ENCODE data around the gene MRM3.
"Not testable (repeated sequence)": the region's sequence is repeated elsewhere in the genome, so short reads cannot be mapped to it uniquely, and the experiment has no call there.

The MRM3 gene

GRCh38 chr17:828761-829160, 46.6 kb downstream of the MRM3 start:
- no peak for DNase-seq

GRCh38 chr17:829614-830013, 47.5 kb downstream of the MRM3 start:
- DNase-seq, result not testable (repeated sequence)

DNA sequence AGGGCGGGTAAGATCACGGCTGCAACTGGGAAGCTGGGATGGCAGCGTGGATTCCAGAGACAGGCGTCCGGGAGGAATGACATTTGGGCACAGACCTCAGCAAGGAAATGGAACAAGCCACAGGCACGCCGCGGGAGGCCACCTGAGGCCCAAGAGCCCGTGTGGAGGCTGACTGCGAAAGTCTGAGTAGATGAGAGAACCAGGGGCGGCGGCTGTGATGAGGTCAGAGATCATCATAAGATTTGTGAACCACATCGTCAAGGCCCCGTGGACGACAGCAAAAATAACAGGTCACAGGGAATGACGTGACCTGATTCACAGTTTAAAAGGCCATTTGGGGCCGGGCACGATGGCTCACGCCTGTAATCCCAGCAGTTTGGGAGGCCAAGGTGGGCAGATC, 48.2 kb downstream of the MRM3 start:
- DNase-seq, result no peak

DNA sequence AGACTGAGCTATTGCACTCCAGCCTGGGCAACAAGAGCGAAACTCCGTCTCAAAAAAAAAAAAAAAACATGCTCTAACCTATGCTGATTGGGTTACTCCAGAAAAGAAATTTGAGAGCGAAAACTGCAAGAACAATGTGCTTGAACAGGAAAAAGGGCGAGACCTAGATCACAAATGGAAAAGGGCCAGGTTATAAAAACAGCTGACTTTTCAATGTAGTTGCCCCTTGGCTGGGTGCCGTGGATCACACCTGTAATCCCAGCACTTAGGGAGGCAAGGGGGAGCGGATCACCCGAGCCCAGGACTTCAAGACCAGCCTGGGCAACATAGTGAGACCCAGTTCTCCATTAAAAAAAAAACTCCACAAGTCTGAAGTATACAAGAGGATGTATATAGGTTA, 48.8 kb downstream of the MRM3 start:
- no peak for DNase-seq

DNA sequence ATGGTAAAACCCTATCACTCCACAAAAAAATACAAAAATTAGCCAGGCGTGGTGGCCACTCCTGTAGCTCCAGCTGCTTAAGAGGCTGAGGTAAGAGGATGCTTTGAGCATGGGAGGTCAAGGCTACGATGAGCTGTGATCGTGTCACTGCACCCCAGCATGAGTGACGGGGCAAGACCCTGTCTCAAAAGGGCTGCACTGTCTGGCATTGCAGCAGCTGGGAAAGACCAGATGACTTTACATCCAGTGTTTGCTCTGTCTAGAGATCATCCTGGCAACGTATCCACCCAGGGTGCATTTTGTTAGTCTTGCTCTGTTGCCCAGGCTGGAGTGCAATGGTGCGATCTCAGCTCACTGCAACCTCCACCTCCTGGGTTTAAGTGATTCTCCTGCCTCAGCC, 52.0 kb downstream of the MRM3 start:
- no peak for DNase-seq

DNA sequence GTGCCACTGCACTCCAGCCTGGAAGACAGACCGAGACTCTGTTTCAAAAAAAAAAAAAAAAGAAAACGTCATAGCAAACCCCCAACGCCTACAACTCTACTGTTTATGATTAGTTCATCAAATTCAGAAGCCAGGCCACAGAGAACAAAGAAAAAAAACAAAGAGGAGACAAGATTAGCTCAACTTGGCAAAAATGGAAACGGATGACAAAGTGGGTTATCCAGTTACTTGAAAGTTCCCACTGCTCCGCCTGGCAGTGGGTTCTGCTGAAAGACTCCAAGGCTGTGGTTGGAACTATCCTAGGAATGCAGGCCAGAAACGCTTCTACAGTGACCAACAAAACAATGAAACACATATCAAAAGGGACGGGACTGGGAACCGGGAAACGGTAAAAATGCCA, 53.1 kb downstream of the MRM3 start:
- no peak for DNase-seq

DNA sequence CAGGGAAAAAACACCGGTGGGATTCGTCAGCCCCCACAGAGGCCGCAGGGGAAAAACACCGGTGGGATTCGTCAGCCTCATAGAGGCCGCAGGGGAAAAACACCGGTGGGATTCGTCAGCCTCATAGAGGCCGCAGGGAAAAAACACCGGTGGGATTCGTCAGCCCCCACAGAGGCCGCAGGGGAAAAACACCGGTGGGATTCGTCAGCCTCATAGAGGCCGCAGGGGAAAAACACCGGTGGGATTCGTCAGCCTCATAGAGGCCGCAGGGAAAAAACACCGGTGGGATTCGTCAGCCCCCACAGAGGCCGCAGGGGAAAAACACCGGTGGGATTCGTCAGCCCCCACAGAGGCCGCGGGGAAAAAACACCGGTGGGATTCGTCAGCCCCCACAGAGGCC, 53.6 kb downstream of the MRM3 start:
- not testable (repeated sequence) for DNase-seq

GRCh38 chr17:836151-836550, 54.0 kb downstream of the MRM3 start:
- no peak for DNase-seq

GRCh38 chr17:838486-838885, 56.3 kb downstream of the MRM3 start:
- no peak for DNase-seq

GRCh38 chr17:841313-841712, 59.2 kb downstream of the MRM3 start:
- DNase-seq, result no peak
